ENCODE results near the gene CABLES2.

The CABLES2 gene

DNA sequence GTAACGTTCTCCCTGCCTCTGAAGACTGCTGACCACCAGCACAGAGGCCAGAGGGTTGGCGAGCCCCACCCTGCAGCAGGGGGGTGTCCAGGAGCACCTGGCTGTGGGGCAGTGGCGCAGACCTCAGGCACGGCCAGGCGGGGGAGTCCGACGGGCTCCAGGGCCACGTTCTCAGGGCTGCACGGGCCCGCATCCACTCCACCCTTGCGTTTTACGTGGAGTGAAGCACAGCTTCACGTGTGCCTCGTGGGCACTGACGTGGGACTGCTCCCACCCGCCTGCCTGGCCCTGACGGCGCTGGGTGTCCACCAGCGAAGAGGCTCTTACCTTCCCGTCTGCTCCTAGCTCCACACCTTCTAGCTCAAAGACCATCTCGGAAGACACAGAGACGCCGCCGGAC is 13.3 kb downstream of the CABLES2 start:
- no peak for ATAC-seq
- TF ChIP-seq, protein P1, sequence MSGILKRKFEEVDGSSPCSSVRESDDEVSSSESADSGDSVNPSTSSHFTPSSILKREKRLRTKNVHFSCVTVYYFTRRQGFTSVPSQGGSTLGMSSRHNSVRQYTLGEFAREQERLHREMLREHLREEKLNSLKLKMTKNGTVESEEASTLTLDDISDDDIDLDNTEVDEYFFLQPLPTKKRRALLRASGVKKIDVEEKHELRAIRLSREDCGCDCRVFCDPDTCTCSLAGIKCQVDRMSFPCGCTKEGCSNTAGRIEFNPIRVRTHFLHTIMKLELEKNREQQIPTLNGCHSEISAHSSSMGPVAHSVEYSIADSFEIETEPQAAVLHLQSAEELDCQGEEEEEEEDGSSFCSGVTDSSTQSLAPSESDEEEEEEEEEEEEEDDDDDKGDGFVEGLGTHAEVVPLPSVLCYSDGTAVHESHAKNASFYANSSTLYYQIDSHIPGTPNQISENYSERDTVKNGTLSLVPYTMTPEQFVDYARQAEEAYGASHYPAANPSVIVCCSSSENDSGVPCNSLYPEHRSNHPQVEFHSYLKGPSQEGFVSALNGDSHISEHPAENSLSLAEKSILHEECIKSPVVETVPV (CRISPR knock-in tag; IDR thresholded peaks at IDR 0.05) = no peak
- TF ChIP-seq ZFP30 (CRISPR knock-in tag; IDR thresholded peaks at IDR 0.05) (no peak), ZNF8 (CRISPR knock-in tag; IDR thresholded peaks at IDR 0.05) (no peak), CREB5 (CRISPR knock-in tag; IDR thresholded peaks at IDR 0.05; ENCODE audit: low read depth) (no peak), TOX (CRISPR knock-in tag; IDR thresholded peaks at IDR 0.05; ENCODE audit: borderline replicate concordance) (no peak), ZNF565 (CRISPR knock-in tag; conservative IDR thresholded peaks at IDR 0.05; ENCODE audit: low read depth) (no peak), TCF4 (CRISPR knock-in tag; IDR thresholded peaks at IDR 0.05; ENCODE audit: borderline replicate concordance) (no peak), ARNTL (CRISPR knock-in tag; IDR thresholded peaks at IDR 0.05; ENCODE audit: borderline replicate concordance, low read depth) (no peak), ZNF70 (CRISPR knock-in tag; IDR thresholded peaks at IDR 0.05) (no peak), ESRRG (CRISPR knock-in tag; IDR thresholded peaks at IDR 0.05) (no peak), ZC3H10 (CRISPR knock-in tag; IDR thresholded peaks at IDR 0.05) (no peak), ISL1 (CRISPR knock-in tag; IDR thresholded peaks at IDR 0.05) (no peak), RARB (CRISPR knock-in tag; IDR thresholded peaks at IDR 0.05) (no peak), CSDC2 (CRISPR knock-in tag; IDR thresholded peaks at IDR 0.05) (no peak), BACH2 (CRISPR knock-in tag; IDR thresholded peaks at IDR 0.05; ENCODE audit: borderline replicate concordance) (no peak), POU6F1 (CRISPR knock-in tag; IDR thresholded peaks at IDR 0.05; ENCODE audit: borderline replicate concordance, low read depth) (no peak)
- TF ChIP-seq, protein P2, sequence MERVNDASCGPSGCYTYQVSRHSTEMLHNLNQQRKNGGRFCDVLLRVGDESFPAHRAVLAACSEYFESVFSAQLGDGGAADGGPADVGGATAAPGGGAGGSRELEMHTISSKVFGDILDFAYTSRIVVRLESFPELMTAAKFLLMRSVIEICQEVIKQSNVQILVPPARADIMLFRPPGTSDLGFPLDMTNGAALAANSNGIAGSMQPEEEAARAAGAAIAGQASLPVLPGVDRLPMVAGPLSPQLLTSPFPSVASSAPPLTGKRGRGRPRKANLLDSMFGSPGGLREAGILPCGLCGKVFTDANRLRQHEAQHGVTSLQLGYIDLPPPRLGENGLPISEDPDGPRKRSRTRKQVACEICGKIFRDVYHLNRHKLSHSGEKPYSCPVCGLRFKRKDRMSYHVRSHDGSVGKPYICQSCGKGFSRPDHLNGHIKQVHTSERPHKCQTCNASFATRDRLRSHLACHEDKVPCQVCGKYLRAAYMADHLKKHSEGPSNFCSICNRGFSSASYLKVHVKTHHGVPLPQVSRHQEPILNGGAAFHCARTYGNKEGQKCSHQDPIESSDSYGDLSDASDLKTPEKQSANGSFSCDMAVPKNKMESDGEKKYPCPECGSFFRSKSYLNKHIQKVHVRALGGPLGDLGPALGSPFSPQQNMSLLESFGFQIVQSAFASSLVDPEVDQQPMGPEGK (CRISPR knock-in tag; IDR thresholded peaks at IDR 0.05; ENCODE audit: borderline replicate concordance) = no peak

- TF ChIP-seq BACH2 (CRISPR knock-in tag; IDR thresholded peaks at IDR 0.05; ENCODE audit: borderline replicate concordance) (no peak), TOX (CRISPR knock-in tag; IDR thresholded peaks at IDR 0.05; ENCODE audit: borderline replicate concordance) (no peak), ZNF565 (CRISPR knock-in tag; conservative IDR thresholded peaks at IDR 0.05; ENCODE audit: low read depth) (no peak), SNAI2 (CRISPR knock-in tag; IDR thresholded peaks at IDR 0.05) (no peak), CREB5 (CRISPR knock-in tag; IDR thresholded peaks at IDR 0.05; ENCODE audit: low read depth) (no peak)
- TF ChIP-seq, protein P2 (CRISPR knock-in tag; IDR thresholded peaks at IDR 0.05; ENCODE audit: borderline replicate concordance) = no peak
These were observed 13.8 kb downstream of the CABLES2 start for GRCh38 chr20:62393335-62393665.

DNA sequence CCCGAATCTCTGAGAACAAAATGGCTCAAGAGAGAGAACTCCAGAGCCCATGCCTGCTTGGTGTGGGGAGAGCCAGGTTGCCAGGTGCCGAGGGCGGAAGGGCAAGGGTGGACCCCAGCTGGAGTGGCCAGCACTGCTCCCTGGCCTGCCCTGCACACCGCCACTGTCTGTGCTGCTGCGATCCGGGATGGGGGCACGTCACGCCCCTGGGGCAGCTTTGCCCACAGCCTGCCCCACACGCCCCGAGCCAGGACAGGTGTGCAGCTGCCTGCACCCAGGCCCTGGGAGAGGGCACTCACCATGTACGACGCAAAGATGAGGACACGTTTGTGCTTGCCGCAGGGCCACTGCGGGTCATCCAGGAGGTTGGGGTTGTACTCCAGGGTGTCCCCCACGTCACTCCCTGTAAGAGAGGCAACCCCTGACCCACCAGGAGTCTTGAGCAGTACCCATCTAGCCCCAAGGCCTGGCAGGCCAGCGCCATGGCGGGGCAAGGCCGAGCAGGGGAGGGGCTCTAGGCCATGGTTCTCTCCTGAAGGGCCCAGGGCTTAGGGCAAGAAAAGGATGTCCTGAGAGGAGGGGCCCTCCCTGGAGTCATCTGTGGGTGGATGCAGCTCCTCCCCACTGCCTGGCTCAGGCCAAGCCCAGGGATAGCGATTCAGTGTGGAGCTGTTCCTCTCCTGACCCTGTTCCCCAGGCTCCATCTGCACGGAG is 14.3 kb downstream of the CABLES2 start:
- TF ChIP-seq CREB5 (CRISPR knock-in tag; IDR thresholded peaks at IDR 0.05; ENCODE audit: low read depth) (no peak), ZNF565 (CRISPR knock-in tag; conservative IDR thresholded peaks at IDR 0.05; ENCODE audit: low read depth) (no peak), POU6F1 (CRISPR knock-in tag; IDR thresholded peaks at IDR 0.05; ENCODE audit: borderline replicate concordance, low read depth) (no peak), PPARA (CRISPR knock-in tag; IDR thresholded peaks at IDR 0.05; ENCODE audit: borderline replicate concordance) (no peak), ZNF70 (CRISPR knock-in tag; IDR thresholded peaks at IDR 0.05) (no peak), SNAI2 (CRISPR knock-in tag; IDR thresholded peaks at IDR 0.05) (no peak)
- TF ChIP-seq, protein P1 (CRISPR knock-in tag; IDR thresholded peaks at IDR 0.05) = no peak
- TF ChIP-seq, protein P2 (CRISPR knock-in tag; IDR thresholded peaks at IDR 0.05; ENCODE audit: borderline replicate concordance) = no peak
- no peak for ATAC-seq

More at GRCh38 chr20:62393335-62393665, 13.8 kb downstream of the CABLES2 start:
- no peak for ATAC-seq

All from SK-N-SH treated with all-trans-retinoic acid at 6 μM for 48 hours (cell line).